Fibroblast of lung (primary cell): ENCODE data around the gene UBTF.

Source experiments
- EZH2 ChIP-seq: IDR thresholded peaks from 2 replicates; pipeline ENCODE4 v1.5.1; 2012; ENCODE audit warnings: low read length, control low read depth, mild to moderate bottlenecking; ENCODE audit errors: missing control alignments
- TF ChIP-seq, protein P1 (sequence below), 2 donors: IDR thresholded peaks in 1 of 2; conservative IDR thresholded peaks in 1 of 2; 1 replicate in 1 of 2; 2 replicates in 1 of 2; pipeline ENCODE4 v1.5.1; 2011 to 2012; ENCODE audit warnings: low read length in 2 of 2, control low read depth in 1 of 2, inconsistent platforms in 1 of 2, low read depth in 1 of 2, mild to moderate bottlenecking in 1 of 2

DNA sequence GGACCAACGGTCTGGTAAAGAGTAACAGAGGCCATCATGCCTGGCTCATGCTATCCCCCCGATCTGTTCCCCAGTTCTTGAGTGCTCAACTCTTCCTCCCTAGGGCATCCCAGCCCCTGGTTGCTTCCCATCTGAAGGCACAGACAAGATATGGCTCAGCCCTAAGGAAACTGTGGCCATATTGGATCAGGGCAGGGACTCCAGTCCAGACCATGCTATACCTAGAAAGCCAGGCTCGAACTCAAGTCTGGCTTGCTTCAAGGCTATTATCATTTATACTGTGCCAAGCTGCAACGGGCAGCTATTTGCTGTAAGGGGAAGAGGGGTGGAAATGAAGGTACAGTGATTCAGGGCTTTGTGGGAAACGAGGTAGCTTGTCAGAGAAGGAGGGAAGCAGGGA is 2.8 kb downstream of the UBTF start:
- TF ChIP-seq, protein P1, sequence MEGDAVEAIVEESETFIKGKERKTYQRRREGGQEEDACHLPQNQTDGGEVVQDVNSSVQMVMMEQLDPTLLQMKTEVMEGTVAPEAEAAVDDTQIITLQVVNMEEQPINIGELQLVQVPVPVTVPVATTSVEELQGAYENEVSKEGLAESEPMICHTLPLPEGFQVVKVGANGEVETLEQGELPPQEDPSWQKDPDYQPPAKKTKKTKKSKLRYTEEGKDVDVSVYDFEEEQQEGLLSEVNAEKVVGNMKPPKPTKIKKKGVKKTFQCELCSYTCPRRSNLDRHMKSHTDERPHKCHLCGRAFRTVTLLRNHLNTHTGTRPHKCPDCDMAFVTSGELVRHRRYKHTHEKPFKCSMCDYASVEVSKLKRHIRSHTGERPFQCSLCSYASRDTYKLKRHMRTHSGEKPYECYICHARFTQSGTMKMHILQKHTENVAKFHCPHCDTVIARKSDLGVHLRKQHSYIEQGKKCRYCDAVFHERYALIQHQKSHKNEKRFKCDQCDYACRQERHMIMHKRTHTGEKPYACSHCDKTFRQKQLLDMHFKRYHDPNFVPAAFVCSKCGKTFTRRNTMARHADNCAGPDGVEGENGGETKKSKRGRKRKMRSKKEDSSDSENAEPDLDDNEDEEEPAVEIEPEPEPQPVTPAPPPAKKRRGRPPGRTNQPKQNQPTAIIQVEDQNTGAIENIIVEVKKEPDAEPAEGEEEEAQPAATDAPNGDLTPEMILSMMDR (conservative IDR thresholded peaks at IDR 0.05 in 1 of 2, IDR thresholded peaks at IDR 0.05 in 1 of 2; ENCODE audit: low read depth in 1 of 2, low read length in 2 of 2): no peak
- no peak for TF ChIP-seq EZH2
